ENCODE measurements around the gene MAMSTR.

The MAMSTR gene

DNA sequence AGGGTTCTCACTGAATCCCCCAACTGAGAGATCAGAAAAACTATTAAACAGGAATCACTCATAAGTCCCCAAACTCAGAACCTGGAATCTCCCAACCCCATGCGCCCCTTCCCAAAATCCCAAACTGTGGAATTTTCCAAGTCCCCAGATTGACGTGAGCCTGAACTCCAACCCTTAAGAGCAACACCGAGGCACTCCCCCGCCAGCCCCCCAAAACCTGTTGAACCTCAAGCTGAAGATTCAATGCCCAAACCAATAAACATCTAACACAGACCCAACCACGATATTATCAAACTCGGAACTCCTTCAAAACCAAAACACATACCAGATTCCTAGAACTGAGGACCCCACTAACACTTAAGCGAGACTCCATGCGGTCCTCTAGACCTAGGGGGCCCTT is 26.6 kb upstream of the MAMSTR start:
- no peak for DNase-seq (ENCODE audit: low read depth)

DNA sequence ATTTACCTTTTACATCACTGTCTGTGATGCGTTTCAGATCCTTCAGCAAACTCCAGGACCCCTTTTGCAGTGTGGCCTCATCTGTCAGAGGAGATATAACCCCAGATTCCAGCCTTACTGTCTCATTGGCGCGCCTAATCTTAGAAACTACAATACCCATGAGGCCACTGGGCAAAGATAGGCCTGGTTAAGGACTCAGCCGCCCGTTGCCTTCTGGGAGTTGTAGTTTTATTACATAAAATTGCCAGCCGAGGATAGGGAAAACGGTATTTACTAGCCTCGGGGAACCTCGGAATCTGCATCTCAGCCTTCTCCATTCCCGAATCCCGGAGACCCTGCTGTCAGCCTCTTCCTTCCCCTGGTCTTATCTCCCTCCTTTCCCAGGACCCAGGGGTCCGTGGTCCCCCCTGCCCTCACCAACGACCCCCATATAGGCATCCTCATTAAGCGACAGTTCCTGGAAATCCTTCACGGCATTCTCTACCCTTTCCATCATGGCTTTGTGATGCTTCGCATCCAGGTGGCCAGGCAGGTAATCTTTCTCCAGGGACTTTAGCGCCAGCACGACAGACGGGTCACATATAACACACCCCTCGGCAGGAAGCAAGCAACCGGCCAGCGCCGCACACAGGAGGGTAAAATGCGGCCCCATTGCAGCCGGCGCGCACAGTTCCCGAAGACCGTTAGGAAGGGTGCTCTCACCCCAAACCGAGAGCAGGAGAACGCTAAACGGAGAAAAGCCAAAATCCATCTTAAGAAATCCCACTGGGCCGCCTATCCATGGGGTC is 25.9 kb upstream of the MAMSTR start:
- no peak for DNase-seq (ENCODE audit: low read depth)

DNA sequence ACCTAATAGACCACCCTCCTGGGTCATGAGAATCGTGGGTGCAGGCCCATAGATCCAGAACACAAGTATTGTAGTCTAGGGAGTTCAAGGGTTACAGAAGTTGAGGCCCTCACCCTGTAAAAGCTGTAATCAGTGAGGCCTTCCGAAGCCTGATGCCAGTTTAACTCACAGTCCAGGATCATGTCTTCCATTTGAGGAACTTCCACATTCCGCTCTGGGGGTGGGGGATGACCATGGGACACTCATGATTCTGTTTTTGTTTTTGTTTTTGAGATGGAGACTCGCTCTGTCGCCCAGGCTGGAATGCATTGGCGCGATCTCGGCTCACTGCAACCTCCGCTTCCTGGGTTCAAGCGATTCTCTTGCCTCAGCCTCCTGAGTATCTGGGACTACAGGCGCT is 22.6 kb upstream of the MAMSTR start:
- DNase-seq (ENCODE audit: low read depth): no peak

DNA sequence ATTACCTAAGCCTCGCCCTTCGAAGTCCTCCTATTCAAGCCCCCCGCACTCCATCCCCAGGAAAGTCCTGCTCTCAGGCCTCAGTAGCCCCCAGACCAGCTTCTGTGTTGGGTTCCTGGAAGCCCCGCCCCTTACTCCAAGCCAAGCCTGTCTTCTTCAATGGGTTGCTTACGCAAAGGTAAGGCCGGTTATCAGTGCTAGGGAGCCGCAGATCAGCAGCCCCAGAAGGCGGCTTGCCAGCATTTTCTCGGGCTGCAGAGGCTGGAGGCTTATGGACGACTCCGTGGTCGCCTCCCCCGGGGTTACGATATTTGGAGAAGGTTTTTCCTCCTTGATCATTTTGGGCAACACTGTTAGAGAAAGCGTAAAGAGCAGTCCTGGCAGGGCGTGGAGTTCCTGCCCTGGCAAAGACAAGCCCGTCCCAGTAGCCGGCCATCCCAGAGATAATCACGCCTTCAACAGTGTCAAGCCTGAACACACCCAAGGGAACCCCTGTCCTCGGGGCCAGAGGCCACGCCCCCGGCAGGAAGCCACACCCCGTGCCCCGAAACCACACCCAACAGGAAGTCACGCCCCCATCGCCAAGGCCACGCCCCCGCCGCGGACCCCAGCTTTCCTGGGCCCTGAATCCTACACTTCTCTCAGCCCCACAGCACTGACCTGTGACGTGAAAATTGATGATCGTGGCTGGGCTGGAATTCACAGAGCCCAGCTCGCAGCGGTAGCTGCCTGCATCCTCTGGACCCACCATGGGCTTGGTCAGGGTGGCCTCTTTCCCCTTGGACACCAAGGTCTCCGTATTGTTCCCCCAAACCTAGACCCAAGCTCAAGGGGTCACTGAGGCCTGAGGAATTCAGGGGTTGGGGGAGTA is 21.8 kb upstream of the MAMSTR start:
- DNase-seq (ENCODE audit: low read depth): no peak

DNA sequence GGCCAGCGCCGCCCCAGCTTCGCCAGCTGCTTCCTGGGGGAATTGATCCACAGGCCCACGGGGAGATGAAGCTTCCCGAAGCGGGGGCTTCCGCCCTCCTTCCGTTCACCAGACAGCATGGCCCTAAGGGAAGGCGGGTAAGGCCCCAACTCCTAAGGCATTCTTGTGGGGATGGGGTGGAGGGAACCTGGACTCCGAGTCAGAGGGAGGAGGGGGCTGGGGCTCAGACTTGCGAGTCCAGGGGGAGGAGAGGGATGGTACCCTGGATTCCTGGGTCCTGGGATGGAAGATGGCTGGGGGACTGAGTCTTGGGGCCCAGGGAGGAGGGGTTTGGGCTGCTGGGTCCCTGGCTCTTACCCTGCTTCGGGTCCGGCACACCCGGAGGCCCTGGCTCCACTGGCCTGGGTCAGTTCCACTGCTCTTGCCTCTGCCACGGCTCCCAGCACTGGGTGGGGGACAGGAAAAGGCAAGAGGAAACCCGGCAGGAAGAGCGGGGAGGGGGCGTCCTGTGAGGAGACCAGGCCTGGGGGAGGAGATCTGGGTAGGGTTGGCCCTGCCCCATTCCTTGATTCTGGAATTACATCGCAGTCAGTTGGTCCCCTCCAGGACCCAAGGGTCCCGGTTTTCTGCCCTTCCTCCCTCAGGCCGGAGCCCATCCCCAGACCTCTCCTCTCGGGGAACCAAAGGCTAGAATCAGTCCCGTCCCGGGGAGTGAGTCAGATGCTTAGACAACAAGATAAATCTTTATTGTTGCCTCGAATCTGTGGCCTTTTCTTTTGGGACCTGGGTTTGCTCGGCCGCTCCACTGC is 20.8 kb upstream of the MAMSTR start, which contains the start of gene RASIP1:
TSS of gene RASIP1 (minus strand) at position 447 of the 809 bp plus-strand sequence. CDS start at position 119, 328 bp downstream.
- DNase-seq (ENCODE audit: low read depth): no peak

DNA sequence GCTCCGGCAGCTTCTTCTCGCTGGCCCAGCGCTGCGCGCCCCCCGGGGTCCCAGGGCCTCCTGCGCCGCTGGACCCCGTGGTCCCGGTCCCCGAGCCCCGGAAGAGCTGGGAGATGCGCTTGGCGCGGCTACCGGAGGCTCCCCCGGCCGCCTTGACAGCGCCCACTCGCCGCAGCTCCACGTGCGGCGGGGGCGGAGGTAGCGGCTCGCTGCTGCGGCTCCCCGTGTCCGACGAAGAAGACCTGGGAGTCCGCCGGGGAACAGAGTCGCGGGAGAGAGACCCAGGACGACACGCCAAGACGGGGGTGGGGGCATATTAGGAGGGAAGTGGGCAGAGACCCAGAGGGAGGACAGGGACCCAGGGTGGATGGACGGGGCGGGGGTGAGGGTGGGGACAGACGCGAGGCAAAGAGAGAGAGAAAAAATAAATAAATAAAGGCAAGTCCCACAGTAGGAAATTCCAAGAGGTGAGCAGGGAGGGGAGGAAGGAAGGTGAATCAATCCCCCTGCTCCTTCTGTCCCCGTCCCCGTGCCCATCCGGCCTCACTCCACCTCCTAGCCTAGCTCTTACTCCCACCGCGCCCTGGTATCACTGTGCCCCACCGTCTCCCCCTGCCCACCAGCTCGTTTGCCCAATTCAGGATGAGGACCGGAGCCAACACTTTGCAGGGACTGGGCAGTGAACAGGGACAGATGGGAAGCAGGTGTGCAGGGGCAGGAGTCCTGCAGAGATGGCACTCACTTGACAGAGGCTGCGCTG is 20.1 kb upstream of the MAMSTR start:
- no peak for DNase-seq (ENCODE audit: low read depth)

DNA sequence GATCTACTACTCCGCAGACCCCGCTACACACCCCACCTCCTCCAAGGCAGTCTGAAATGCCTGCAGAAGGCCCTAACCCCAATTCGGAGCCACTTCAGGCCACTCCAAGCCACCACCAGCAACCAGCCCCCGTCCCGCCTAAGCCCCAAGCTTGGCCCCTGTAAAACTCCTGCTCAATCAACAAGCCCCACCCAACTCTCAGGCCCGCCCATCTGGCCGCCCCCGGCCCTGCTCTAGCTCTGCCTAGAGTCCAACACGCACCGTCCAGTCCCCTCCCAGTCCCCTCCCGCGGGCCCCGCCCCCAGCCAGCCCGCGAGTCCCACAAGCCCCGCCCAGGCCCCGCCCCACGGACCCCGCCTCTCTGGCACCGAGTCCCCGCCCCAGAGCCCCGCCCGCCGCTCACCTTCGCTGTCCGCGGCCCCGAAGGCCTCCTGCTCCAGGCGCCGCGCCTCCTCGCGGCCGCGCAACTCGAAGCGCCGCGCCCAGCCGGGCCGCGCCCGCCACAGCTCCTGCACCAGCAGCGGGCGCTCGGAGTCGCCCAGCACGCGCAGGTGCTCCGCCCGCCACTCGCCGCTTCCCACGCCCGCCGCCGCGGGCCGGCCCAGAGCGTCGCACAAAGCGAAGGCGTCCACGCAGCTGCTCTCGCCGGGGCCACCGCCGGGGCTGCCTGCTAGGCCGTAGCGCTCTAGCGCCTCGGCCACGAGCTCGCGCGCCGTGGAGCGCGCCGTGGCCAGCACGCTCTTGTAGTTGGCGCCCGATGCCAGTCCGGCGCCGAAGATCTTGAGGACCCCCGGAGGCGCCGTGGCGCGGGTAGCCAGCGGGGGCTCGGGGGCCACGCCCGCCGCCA is 19.3 kb upstream of the MAMSTR start:
- DNase-seq (ENCODE audit: low read depth): peak; percentile 85

DNA sequence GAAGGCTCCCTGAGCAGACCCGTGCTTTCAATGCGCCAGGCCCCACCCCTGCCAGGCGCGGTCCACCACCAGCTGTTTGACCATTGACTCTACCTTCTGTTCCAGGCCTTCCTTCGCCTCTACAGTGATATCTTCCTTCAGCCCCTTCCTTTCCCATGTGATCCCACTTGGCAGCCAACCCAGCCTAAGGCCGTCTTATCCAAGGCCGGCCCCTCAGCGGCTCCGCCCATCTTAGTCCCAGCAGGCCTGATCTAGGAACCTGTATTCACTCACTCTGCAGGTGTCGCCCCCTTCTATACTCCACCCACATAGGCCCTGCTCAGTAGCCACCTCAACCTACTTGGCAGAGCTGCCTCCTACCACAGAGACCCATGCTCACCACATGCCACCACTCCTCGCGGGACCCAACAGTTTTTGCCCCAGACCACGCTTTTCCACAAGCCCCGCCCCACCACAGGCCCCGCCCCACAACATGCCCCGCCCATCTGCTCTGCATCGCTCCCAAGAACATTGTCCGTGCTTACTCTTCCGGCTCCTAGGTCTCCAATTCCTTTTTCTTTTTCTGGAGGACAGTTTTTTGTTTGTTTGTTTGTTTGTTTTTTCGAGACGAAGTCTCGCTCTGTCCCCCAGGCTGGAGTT is 18.0 kb upstream of the MAMSTR start:
- DNase-seq (ENCODE audit: low read depth): no peak

DNA sequence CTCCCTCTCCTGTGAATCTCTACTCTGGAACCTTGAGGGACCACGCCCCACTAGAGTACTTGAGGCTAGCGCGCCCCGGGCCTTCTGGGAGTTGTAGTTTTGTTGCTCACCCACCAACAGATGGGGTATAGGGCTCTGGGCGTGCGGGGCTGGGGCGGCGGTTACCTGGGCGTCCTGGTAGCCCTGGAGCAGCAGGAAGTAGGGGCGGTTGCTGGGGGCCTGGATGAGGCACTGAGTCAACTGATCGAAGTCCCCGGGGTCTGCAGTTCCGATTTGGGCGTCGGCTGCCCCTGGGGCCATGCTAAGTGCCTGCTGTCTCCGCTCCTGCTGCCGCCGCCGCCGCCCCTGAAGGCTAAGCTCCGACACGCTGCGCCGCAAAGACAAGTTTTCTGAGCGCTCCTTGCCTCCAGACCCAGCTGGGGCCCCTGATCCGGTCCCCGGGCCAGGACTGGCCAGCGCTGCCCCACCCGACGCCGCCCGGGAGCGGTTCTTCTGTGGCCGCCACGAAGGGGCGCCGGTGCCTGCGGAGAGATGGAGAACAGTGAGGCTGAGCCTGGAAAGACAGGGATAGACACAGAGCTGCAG is 15.6 kb upstream of the MAMSTR start:
- no peak for DNase-seq (ENCODE audit: low read depth)

DNA sequence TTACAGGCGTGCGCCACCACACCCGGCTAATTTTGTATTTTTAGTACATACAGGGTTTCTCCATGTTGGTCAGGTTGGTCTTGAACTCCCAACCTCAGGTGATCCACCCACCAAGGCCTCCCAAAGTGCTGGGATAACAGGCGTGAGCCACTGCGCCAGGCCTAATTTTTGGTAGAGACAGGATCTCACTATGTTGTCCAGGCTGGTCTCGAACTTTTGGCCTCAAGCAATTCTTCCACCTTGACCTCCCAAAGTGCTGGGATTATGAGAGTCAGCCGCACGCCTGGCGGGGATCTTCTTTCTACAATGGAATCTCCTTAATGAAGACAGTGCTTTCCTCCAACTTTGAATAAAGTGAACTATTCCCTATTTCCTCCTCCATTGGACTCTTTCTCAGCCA is 15.1 kb upstream of the MAMSTR start:
- DNase-seq (ENCODE audit: low read depth): no peak

DNA sequence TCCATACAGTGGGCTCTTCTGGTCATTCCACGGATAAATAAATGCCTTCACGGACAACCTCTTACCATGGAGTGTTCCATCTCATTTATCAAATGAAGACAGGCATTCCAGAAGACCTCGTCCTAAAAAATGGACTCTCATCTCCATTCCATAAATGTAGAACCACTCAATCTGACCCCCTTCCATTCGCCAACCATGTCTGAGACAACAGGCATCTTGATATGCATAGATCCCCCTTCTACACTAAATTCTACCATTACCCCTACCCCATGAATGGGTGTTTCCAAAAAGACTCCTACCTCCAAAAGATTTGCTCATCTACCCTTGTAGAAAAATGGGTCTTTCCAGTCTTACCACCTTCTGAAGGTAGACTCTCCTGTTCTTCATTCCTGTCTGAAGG is 11.9 kb upstream of the MAMSTR start:
- DNase-seq (ENCODE audit: low read depth): no peak

DNA sequence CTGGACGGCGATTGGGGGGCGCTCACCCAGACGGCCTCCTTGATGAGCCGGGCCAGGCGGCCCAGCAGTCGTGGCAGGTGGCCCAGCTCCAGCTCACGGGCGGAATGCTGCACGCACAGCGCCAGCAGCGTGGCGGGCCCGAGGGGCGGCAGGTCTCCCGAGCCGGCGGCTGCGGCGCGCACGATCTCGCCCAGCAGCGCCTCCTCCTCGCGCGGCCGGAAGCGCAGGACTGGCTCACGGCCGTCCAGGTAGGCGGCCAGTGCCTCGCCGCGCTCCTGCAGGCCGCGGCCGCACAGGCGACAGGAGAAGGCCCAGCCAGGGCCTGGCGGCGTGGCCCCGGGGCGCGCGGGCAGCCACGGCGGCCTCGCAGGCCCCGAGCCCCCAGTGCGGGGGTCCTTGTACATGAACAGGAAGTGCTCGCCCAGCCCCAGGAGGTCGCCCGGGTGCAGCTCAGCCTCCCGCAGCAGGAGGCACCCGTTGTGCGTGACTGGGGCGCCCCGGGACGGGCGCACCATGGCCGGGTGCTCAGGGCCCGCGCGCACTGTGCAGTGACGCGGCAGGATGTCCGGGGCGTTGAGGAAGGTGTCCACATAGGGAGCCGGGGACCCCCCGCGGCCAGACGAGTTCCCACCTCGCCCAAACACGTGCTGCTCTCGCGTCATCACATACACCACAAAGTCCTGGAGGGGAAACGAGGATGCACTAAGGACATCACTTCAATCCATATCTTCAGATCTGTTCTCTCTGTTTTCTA is 9.6 kb upstream of the MAMSTR start:
- DNase-seq (ENCODE audit: low read depth): no peak

DNA sequence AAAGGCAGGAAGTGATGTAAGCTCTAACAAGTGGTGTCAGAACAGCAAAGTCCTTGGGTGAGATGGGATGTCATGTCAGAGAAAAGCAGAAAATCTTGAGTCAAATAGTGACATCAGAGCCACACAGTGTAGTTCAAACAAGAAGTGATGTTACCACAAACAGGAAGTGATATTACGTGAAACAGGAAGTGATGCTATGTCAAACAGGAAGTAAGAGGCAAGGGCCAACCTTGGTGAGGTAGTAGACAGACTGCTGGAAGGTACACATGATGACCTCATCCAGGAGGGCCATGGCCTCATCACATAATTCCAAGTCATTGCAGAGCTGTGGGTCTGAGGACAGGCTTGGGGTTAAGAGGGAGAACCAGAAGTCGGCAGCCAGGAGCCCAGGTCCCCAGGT is 7.0 kb upstream of the MAMSTR start:
- DNase-seq (ENCODE audit: low read depth): no peak

DNA sequence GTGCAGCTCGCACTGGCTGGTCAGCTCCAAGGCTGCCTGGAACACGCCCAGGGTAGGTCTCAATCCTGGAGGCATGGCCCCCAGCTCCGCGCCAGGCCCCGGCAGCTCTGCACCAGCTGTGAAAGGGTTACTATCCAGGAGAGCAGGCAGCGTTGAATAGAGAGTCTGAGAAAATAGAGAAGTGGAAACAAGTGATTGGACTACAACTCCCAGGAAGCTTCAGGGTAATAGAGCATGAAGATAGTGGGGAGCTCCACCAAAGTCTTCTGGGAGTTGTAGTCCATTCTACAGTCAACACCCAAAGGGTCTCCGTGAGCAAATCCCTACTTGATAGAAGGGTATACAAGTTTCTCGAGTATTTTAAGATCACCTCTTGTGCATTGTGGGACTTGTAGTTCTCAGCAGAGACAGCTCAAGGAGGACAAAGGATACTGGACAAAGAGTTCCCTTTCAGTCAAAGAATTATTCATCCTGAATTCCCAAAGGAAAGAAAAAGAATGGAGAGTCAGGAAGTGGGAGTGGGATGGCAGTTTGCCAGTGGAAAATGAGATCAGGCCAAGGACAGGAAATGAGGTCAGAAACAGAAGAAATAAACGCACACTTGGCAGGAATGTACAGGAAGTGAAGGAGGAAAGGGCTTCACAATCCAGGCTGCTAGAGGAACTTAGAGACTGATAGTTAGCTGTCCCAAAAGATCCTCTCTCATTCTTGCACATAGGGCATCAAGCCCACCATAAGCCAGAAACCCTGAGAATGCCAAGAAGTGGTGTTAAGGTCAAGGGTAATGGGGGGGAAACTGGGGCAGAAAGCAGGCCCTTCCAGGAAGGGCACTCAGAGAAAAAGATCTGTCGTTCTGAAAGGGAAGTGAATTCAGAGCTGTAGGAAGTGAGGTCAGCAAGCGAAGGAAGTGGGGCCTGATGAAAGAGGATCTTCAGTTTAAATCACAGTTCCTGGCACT is 5.5 kb upstream of the MAMSTR start:
- no peak for DNase-seq (ENCODE audit: low read depth)

DNA sequence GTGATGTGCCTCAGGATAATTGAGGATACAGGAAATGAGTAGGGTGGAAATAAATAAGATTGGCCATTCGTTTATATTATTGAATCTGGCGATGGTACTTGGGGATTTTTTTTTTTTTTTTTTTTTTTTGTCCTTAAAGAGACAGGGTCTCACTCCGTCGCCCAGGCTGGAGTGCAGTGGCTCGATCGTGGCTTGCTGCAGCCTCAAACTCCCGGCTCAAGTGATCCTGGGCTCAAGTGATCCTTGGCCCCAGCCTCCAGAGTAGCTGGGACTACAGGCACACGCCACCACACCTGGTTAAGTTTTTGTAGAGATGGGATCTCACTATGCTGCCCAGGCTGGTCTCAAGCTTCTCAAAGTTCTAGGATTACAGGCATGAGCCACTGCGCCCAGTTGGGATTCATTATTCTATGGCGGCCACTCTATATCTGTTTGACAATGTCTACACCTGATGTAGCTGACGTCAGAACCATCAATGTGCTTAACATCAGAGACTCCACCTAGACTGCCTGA is 2.7 kb upstream of the MAMSTR start:
- no peak for DNase-seq (ENCODE audit: low read depth)

DNA sequence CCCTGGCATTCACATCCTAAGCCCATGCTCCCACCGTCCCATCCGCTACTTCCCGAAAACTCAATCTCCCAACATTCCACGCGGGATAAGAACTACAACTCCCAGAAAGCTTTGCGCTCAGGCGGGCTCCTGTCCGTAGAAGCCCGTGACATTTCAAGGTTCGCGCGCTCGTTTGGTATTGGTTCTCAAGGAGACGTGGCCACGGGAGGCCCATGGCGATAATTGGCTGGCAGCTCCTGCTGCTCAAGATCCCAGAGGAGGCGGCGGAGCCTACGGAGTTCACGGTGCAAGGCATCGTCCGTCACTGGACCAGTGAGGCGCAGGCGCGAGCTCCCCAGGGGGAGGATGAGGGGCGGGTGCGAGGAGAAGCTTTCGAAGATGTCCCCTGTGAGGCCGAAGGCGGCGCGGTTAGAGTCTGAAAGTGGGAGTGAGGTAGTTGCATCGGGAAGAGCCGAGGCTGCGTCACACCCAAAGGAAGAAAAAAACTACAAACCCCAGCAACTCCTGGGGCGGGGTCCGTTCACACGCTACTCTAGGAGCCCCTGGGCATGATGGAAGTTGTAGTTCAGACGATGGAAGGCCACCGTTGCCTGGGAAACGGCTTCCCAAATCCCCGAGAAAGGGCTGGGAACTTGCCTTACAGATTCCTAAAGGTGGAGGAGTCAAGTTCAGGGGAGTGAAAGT is 1.2 kb upstream of the MAMSTR start:
- peak; percentile 87 for DNase-seq (ENCODE audit: low read depth)

DNA sequence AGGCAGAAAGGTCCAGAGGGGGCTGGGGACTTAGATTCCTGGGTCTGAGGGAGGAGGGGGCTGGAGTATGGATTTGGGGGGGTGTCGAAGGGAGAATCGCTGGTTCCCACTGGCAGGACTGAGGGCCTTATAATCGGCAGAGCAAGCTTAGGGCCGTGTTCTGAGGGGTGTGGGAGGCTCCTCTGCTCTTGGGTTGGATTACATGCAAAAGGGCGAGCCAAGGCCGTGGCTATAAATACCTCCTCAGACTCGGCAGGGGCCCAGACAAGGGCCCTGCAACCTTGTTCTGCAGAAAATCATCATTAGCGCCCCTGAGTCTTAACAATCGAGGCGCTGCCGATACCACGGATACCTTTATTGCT is 707 bp upstream of the MAMSTR start:
- no peak for DNase-seq (ENCODE audit: low read depth)

All from T-helper 22 cell (primary cell).